ENCODE results near the gene NELL1.

NELL1 gene

DNA sequence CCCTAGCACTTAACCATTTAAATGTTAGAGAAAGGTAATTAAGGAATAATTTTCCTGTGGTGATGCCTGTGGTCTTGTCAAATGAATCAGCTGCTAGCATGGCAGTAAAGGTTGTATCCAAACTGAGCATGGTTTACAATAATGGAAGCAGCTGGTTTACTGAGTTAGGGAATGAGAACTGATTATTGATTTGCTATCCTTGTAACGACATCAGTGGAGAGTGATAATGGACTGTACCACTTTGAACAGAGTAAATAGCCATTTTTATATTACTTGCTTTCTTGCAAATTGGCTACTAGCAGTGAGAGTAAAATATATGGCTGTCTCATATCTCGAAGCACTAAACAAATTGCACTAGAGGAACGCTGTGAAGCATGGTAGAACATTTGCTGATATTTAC is 934.5 kb downstream of the NELL1 start:
- in situ Hi-C loops (cut with HindIII; ENCODE audit: low sequenced_read_pairs), result no loop called here
- no peak overlapping the region for H3K4me3 ChIP-seq (ENCODE audit: low read depth, low read length)
- DNase-seq (ENCODE audit: low read depth, low spot score), result no peak
- TF ChIP-seq, protein P1, sequence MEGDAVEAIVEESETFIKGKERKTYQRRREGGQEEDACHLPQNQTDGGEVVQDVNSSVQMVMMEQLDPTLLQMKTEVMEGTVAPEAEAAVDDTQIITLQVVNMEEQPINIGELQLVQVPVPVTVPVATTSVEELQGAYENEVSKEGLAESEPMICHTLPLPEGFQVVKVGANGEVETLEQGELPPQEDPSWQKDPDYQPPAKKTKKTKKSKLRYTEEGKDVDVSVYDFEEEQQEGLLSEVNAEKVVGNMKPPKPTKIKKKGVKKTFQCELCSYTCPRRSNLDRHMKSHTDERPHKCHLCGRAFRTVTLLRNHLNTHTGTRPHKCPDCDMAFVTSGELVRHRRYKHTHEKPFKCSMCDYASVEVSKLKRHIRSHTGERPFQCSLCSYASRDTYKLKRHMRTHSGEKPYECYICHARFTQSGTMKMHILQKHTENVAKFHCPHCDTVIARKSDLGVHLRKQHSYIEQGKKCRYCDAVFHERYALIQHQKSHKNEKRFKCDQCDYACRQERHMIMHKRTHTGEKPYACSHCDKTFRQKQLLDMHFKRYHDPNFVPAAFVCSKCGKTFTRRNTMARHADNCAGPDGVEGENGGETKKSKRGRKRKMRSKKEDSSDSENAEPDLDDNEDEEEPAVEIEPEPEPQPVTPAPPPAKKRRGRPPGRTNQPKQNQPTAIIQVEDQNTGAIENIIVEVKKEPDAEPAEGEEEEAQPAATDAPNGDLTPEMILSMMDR (IDR thresholded peaks at IDR 0.05; ENCODE audit: low read depth, low read length), result no peak

DNA sequence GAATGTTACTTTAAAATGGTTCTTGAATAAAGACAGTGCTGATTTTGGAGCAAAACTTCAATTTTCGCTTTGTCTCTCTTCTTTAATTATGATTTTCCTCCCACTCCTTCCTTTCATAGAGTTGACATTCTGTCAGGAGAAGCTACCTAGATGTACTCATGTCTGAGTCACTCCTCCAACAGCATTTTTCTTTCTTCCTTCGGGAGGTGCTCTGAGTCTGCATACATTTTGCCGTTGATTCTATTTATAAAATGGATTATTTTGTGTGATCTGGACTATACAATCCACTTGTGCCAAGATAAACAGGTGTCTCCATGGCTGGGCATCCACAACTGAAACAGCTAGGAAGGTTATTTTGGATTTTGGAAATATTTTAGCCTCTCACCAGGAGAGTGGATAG is 935.2 kb downstream of the NELL1 start:
- DNase-seq (ENCODE audit: low read depth, low spot score), result no peak
- H3K4me3 ChIP-seq (ENCODE audit: low read depth, low read length), result no peak overlapping the region
- TF ChIP-seq, protein P1 (IDR thresholded peaks at IDR 0.05; ENCODE audit: low read depth, low read length), result no peak
- in situ Hi-C loops (cut with HindIII; ENCODE audit: low sequenced_read_pairs), result no loop called here

DNA sequence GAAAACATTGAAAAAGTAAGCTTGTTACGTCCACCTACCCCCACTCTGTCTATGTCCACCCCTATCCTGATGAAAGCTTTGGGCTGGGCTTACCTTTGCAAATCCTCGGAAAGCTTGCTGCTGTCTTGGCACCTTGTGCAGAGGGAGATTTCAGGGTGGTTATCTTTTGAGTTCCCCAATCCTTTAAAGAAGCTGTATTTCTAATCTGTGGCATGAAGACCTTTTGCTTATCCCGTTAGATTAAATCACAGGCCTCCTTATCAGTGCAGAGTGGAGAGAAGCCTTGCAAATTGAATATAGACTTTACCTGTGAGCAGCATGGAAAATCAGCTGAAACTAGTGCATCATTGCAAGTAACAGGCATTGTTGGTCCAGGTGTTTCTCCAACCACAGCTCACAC is 942.9 kb downstream of the NELL1 start:
- in situ Hi-C loops (cut with HindIII; ENCODE audit: low sequenced_read_pairs), result no loop called here
- DNase-seq (ENCODE audit: low read depth, low spot score), result no peak
- no peak overlapping the region for H3K4me3 ChIP-seq (ENCODE audit: low read depth, low read length)
- TF ChIP-seq, protein P1 (IDR thresholded peaks at IDR 0.05; ENCODE audit: low read depth, low read length), result no peak

DNA sequence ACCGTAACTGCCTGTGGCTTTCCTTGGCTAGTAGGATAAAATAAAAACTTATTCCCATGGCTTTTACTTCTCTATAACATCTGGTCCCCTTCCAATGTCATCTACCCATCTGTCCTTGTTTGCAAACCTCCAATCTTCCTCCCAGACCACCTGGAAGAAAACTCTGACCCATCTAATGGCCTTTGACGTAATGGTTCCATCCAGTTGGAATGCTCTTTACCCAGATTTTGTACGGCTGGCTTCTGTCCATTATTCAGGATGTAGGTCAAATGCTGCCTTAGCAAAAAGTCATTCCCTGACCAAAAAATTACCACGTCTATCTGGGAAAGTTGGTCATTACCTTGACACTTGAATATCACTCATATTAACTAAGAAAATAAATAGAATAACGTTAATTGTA is 945.6 kb downstream of the NELL1 start:
- TF ChIP-seq, protein P1 (IDR thresholded peaks at IDR 0.05; ENCODE audit: low read depth, low read length), result no peak
- in situ Hi-C loops (cut with HindIII; ENCODE audit: low sequenced_read_pairs), result no loop called here
- H3K4me3 ChIP-seq (ENCODE audit: low read depth, low read length), result no peak overlapping the region
- DNase-seq (ENCODE audit: low read depth, low spot score), result no peak

DNA sequence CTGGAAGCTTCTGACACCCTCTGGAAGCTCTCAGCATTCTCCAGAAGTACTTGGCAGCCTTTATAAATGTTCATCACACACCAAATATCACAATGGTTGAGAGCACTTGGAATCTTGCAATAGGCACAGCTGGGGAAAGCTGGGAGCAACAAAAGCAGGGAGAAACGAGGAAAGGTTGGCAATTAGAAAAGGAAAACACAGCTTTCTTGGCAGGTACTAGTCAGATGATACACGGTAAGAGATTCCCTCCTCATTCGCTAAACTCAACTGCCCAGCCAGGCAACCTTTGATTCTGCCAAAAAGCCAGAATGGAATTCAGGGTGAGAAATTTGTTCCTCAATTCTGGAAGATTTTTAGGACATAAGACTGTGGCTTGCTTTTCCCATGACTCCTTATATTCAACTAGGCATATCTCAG is 946.6 kb downstream of the NELL1 start:
- no peak for DNase-seq (ENCODE audit: low read depth, low spot score)
- no peak overlapping the region for H3K4me3 ChIP-seq (ENCODE audit: low read depth, low read length)
- TF ChIP-seq, protein P1 (IDR thresholded peaks at IDR 0.05; ENCODE audit: low read depth, low read length), result no peak
- in situ Hi-C loops (cut with HindIII; ENCODE audit: low sequenced_read_pairs), result no loop called here

DNA sequence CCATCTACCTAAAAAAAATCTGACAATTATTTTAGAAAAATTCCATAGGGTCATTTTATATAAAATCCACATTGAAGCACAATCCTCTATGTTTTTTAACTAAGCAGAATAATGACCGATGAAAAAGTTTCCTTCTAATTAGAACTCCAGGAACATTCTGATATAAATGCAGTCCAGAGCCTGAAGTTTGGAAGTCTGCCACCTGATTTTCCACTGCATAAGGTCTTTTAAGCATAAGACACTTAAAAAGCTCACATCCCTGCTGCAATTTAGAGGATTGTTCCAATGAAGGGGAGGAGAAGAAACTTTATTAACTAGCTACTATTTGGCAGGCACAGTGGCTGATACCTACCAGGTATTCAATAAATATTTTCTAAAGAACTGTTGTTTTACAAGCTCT is 953.2 kb downstream of the NELL1 start:
- H3K4me3 ChIP-seq (ENCODE audit: low read depth, low read length), result no peak overlapping the region
- in situ Hi-C loops (cut with HindIII; ENCODE audit: low sequenced_read_pairs), result no loop called here
- TF ChIP-seq, protein P1 (IDR thresholded peaks at IDR 0.05; ENCODE audit: low read depth, low read length), result no peak
- no peak for DNase-seq (ENCODE audit: low read depth, low spot score)

DNA sequence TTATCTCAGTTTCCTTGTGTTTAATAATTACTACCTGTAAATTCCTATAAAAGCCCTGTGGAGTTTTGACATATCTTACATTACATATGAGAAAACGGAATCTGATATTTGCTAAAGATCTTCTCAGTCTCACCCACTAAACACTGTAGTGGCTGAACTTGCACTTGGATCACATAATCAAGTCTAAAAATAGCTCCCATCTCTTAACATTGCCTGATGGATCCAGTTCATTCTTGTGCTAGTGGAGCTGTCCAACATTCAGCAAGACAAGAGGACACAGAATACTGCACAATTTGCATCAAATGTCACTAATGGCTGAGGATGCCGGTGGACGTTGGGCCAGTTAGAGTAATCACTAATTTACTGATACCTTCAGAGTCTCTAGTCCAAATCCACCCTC is 953.6 kb downstream of the NELL1 start:
- H3K4me3 ChIP-seq (ENCODE audit: low read depth, low read length), result no peak overlapping the region
- TF ChIP-seq, protein P1 (IDR thresholded peaks at IDR 0.05; ENCODE audit: low read depth, low read length), result no peak
- in situ Hi-C loops (cut with HindIII; ENCODE audit: low sequenced_read_pairs), result no loop called here
- no peak for DNase-seq (ENCODE audit: low read depth, low spot score)

Measured in astrocyte of the spinal cord (primary cell).